GM10248 (cell line): ENCODE results near the gene PLCG1.

ENCODE experiments used
- CTCF ChIA-PET: fragments of 300-600 bp; sonication (Branson Sonifier 250); formaldehyde crosslinking; extraction: SDS; loops from one replicate; lab custom pipeline; 2021; ENCODE audit warnings: antibody characterized with exemption; lab: Yijun Ruan, JAX
- POLR2A ChIA-PET: fragments of 350-650 bp; sonication (Branson Sonifier 250); formaldehyde crosslinking; extraction: SDS; loops from one replicate; lab custom pipeline; 2020; ENCODE audit warnings: antibody characterized with exemption; lab: Yijun Ruan, JAX
- DNase-seq: peaks from one replicate; pipeline ENCODE4 v3.0.0; 2012; ENCODE audit errors: extremely low spot score
- CTCF ChIP-seq: IDR thresholded peaks from 2 replicates; pipeline ENCODE4 v1.5.1; 2012; ENCODE audit warnings: mild to moderate bottlenecking, low read depth; ENCODE audit errors: extremely low read depth, missing control alignments, control extremely low read depth

Gene PLCG1

GRCh38 chr20:41133709-41134361, 3.5 kb upstream of the PLCG1 start:
- DNase-seq = peak; percentile 87
- no peak for TF ChIP-seq CTCF
- ChIA-PET CTCF (interaction anchor here (0.7 to 4.9 kb wide), 25 partner anchors 8 to 207 kb away, joined by 3 to 46 read pairs (median 5); partner anchors contain the start of gene LPIN3), POLR2A (no interaction called here)

- DNase-seq = no peak
- ChIA-PET POLR2A (interaction anchor here (0.7 kb wide), 1 partner anchor 87 kb away, joined by 3 read pairs; no protein-coding TSS in a partner anchor), CTCF (interaction anchor here (0.6 to 4.9 kb wide), 47 partner anchors 8 to 290 kb away, joined by 3 to 46 read pairs (median 4); partner anchors contain the start of gene LPIN3)
- peak; percentile 11 for TF ChIP-seq CTCF
Observed at GRCh38 chr20:41134362-41135186, 2.8 kb upstream of the PLCG1 start.

GRCh38 chr20:41135187-41135887, 2.0 kb upstream of the PLCG1 start:
- POLR2A ChIA-PET = interaction anchor here (0.7 kb wide), 1 partner anchor 88 kb away, joined by 3 read pairs; no protein-coding TSS in a partner anchor
- peak; percentile 77 for TF ChIP-seq CTCF
- DNase-seq = peak; percentile 66
- CTCF ChIA-PET = interaction anchor here (0.6 to 4.9 kb wide), 42 partner anchors 9 to 289 kb away, joined by 3 to 46 read pairs (median 4); partner anchors contain the start of gene LPIN3

- no peak for TF ChIP-seq CTCF
- DNase-seq = peak; percentile 26
- CTCF ChIA-PET = interaction anchor here (0.7 to 4.9 kb wide), 31 partner anchors 10 to 273 kb away, joined by 3 to 46 read pairs (median 5); partner anchors contain the start of gene LPIN3
- POLR2A ChIA-PET = no interaction called here
Observed at GRCh38 chr20:41135888-41136679, 1.3 kb upstream of the PLCG1 start.

GRCh38 chr20:41137614-41138474, 501 bp downstream of the PLCG1 start:
- no peak for TF ChIP-seq CTCF
- POLR2A ChIA-PET = no interaction called here
- DNase-seq = peak; percentile 71
- CTCF ChIA-PET = interaction anchor here (1.1 to 10.9 kb wide), 6 partner anchors 12 to 202 kb away, joined by 3 to 64 read pairs (median 6); partner anchors contain the start of gene LPIN3
